Mucosa of rectum (tissue), 2 donors: ENCODE data around the gene KCNQ2.

ENCODE experiments used
- H3K27ac ChIP-seq, 2 donors: one replicate each; pipeline ENCODE4 v1.7.0; 2013; ENCODE audit warnings: inconsistent platforms in 2 of 2, low read depth in 2 of 2, low read length in 2 of 2
- H3K27me3 ChIP-seq, 2 donors: one replicate each; pipeline ENCODE4 v1.7.0; 2013; ENCODE audit warnings: low read length in 2 of 2; ENCODE audit not compliant: control insufficient read depth in 2 of 2, insufficient read depth in 2 of 2
- H3K36me3 ChIP-seq, 2 donors: one replicate each; pipeline ENCODE4 v1.7.0; 2013; ENCODE audit warnings: low read length in 2 of 2; ENCODE audit not compliant: control insufficient read depth in 2 of 2, insufficient read depth in 2 of 2
- H3K4me1 ChIP-seq, 2 donors: one replicate each; pipeline ENCODE4 v1.7.0; 2013; ENCODE audit warnings: low read length in 2 of 2, mild to moderate bottlenecking in 1 of 2; ENCODE audit not compliant: control insufficient read depth in 2 of 2, insufficient read depth in 2 of 2
- H3K4me3 ChIP-seq, 2 donors: one replicate each; pipeline ENCODE4 v1.7.0; 2013; ENCODE audit warnings: low read length in 2 of 2
- H3K9ac ChIP-seq, 2 donors: one replicate each; pipeline ENCODE4 v1.7.0; 2013; ENCODE audit warnings: low read length in 2 of 2, low read depth in 1 of 2, mild to moderate bottlenecking in 1 of 2
- H3K9me3 ChIP-seq, 2 donors: one replicate each; pipeline ENCODE4 v1.7.0; 2013; ENCODE audit warnings: low read length in 2 of 2; ENCODE audit not compliant: control insufficient read depth in 2 of 2
- donor health status: healthy.
- donor health status: Normal muscosa, but diverticular disease.

The KCNQ2 gene

GRCh38 chr20:63357921-63358905 lies 114.2 kb downstream of the KCNQ2 start:
- H3K9me3 ChIP-seq = no peaks in the 10 kb centered on the region
- no peak overlapping the region for H3K4me3 ChIP-seq
- H3K36me3 ChIP-seq = no peaks in the 10 kb centered on the region
- no peak overlapping the region for H3K27ac ChIP-seq
- no peak overlapping the region for H3K9ac ChIP-seq
- peaks cover 9 to 10% of the 10 kb centered on the region in 2 donors for H3K27me3 ChIP-seq
- H3K4me1 ChIP-seq = no peaks in the 10 kb centered on the region

GRCh38 chr20:63356931-63357879 lies 115.2 kb downstream of the KCNQ2 start:
- H3K27ac ChIP-seq = no peak overlapping the region
- H3K36me3 ChIP-seq = no peaks in the 10 kb centered on the region
- H3K4me3 ChIP-seq = no peak overlapping the region
- peaks cover 8 to 9% of the 10 kb centered on the region in 2 donors for H3K27me3 ChIP-seq
- no peak overlapping the region for H3K9ac ChIP-seq
- H3K4me1 ChIP-seq = no peaks in the 10 kb centered on the region
- no peaks in the 10 kb centered on the region for H3K9me3 ChIP-seq

- Histone ChIP-seq H3K36me3 (no peaks in the 10 kb centered on the region), H3K9ac (no peak overlapping the region), H3K27ac (no peak overlapping the region), H3K9me3 (no peaks in the 10 kb centered on the region), H3K4me3 (no peak overlapping the region), H3K27me3 (peaks cover 5 to 9% of the 10 kb centered on the region in 2 donors), H3K4me1 (no peaks in the 10 kb centered on the region)
These were observed 115.9 kb downstream of the KCNQ2 start for GRCh38 chr20:63356511-63356910.

- H3K36me3 ChIP-seq = no peaks in the 10 kb centered on the region
- H3K4me3 ChIP-seq = no peak overlapping the region
- no peaks in the 10 kb centered on the region for H3K9me3 ChIP-seq
- no peak overlapping the region for H3K9ac ChIP-seq
- H3K4me1 ChIP-seq = no peaks in the 10 kb centered on the region
- H3K27me3 ChIP-seq = peaks cover 5 to 9% of the 10 kb centered on the region in 2 donors
- no peak overlapping the region for H3K27ac ChIP-seq
These were observed 116.6 kb downstream of the KCNQ2 start for GRCh38 chr20:63355781-63356295.

- Histone ChIP-seq H3K4me3 (no peak overlapping the region), H3K4me1 (no peaks in the 10 kb centered on the region), H3K9ac (no peak overlapping the region), H3K27me3 (peaks cover 2 to 5% of the 10 kb centered on the region in 2 donors), H3K36me3 (no peaks in the 10 kb centered on the region), H3K27ac (no peak overlapping the region), H3K9me3 (no peaks in the 10 kb centered on the region)
These were observed 117.7 kb downstream of the KCNQ2 start for GRCh38 chr20:63354636-63355350.

GRCh38 chr20:63352811-63353221 lies 119.6 kb downstream of the KCNQ2 start:
- no peaks in the 10 kb centered on the region for H3K36me3 ChIP-seq
- H3K4me1 ChIP-seq = no peaks in the 10 kb centered on the region
- no peak overlapping the region for H3K4me3 ChIP-seq
- H3K27ac ChIP-seq = no peak overlapping the region
- H3K9me3 ChIP-seq = no peaks in the 10 kb centered on the region
- no peaks in the 10 kb centered on the region for H3K27me3 ChIP-seq
- H3K9ac ChIP-seq = no peak overlapping the region

- H3K4me3 ChIP-seq = no peak overlapping the region
These were observed 120.5 kb downstream of the KCNQ2 start for GRCh38 chr20:63351811-63352591.

GRCh38 chr20:63351326-63351700 lies 121.1 kb downstream of the KCNQ2 start:
- no peak overlapping the region for H3K27ac ChIP-seq
- H3K36me3 ChIP-seq = no peaks in the 10 kb centered on the region
- no peak overlapping the region for H3K9ac ChIP-seq
- H3K9me3 ChIP-seq = no peaks in the 10 kb centered on the region
- no peaks in the 10 kb centered on the region for H3K27me3 ChIP-seq
- no peaks in the 10 kb centered on the region for H3K4me1 ChIP-seq
- H3K4me3 ChIP-seq = no peak overlapping the region

More at GRCh38 chr20:63351811-63352591, 120.5 kb downstream of the KCNQ2 start:
- Histone ChIP-seq H3K4me1 (no peaks in the 10 kb centered on the region), H3K27me3 (no peaks in the 10 kb centered on the region), H3K9ac (no peak overlapping the region), H3K27ac (no peak overlapping the region), H3K36me3 (no peaks in the 10 kb centered on the region), H3K9me3 (no peaks in the 10 kb centered on the region)
